B cell (primary cell): ENCODE results near the gene SENP1.

Experiments used
- CTCF ChIP-seq: fragments of 200-600 bp; IDR thresholded peaks from one replicate; pipeline ENCODE4 v1.8.0; 2022; ENCODE audit warnings: antibody characterized with exemption, mild to moderate bottlenecking
- EZH2 ChIP-seq: IDR thresholded peaks from 2 replicates; pipeline ENCODE4 v1.6.1; 2012; ENCODE audit warnings: borderline replicate concordance, low read depth, mild to moderate bottlenecking, moderate library complexity, low read length; ENCODE audit not compliant: insufficient read depth, poor library complexity, severe bottlenecking

GRCh38 chr12:48018618-48018995 lies 87.3 kb downstream of the SENP1 start:
- TF ChIP-seq CTCF, result no peak
- TF ChIP-seq EZH2, result no peak
